ENCODE measurements around the gene ATG7. TPM values are rescaled to one million over a fixed set of nuclear protein-coding genes. Genes with fewer than 3 reads are reported as not detected.

Gene ATG7
- total and polyA plus RNA-seq, 12 donors, result 9.1 to 118 (median 40.0) TPM

DNA sequence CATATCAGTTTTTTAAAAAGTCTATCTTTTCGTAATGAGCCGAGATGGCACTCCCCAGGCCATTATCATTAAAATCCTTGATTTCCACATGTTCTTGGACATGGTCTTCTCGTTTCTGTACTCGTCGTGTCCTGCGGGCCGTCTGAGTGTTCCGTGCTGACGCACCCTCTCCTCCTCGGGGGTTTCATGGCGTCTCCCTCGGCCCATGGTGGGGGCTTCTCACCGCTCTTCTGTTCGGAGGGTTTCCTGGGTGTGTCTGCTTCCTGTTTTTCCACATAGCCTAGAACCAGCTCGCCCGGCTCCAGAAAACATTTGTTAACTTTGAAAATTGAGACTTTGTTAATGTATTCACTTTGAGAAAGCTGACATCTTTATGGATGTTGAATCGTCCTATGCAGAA lies 278.8 kb downstream of the ATG7 start:
- peak in 1 of 7 donors; percentile 6 for DNase-seq
- no peaks in the 10 kb centered on the region for H3K27me3 ChIP-seq
- no peak for TF ChIP-seq POLR2A (IDR thresholded peaks at IDR 0.05)
- TF ChIP-seq, protein P1, sequence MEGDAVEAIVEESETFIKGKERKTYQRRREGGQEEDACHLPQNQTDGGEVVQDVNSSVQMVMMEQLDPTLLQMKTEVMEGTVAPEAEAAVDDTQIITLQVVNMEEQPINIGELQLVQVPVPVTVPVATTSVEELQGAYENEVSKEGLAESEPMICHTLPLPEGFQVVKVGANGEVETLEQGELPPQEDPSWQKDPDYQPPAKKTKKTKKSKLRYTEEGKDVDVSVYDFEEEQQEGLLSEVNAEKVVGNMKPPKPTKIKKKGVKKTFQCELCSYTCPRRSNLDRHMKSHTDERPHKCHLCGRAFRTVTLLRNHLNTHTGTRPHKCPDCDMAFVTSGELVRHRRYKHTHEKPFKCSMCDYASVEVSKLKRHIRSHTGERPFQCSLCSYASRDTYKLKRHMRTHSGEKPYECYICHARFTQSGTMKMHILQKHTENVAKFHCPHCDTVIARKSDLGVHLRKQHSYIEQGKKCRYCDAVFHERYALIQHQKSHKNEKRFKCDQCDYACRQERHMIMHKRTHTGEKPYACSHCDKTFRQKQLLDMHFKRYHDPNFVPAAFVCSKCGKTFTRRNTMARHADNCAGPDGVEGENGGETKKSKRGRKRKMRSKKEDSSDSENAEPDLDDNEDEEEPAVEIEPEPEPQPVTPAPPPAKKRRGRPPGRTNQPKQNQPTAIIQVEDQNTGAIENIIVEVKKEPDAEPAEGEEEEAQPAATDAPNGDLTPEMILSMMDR (IDR thresholded peaks at IDR 0.05), result no peak
- H3K36me3 ChIP-seq (replicated peaks in 1 of 2), result peaks cover 0 to 14% of the 10 kb centered on the region in 2 donors
- 80 to 84% (median 81%) methylated on average over 17 of the region's 17 CpGs for WGBS, 4 donors
- H3K4me3 ChIP-seq, result no peak overlapping the region
- H3K27ac ChIP-seq, result no peak overlapping the region
- H3K4me1 ChIP-seq (replicated peaks in 1 of 2), result peaks cover 5 to 30% of the 10 kb centered on the region in 2 donors
- intact Hi-C loops (cut with DNase I), result no loop called here
- H3K9me3 ChIP-seq (replicated peaks in 1 of 3), result no peaks in the 10 kb centered on the region

DNA sequence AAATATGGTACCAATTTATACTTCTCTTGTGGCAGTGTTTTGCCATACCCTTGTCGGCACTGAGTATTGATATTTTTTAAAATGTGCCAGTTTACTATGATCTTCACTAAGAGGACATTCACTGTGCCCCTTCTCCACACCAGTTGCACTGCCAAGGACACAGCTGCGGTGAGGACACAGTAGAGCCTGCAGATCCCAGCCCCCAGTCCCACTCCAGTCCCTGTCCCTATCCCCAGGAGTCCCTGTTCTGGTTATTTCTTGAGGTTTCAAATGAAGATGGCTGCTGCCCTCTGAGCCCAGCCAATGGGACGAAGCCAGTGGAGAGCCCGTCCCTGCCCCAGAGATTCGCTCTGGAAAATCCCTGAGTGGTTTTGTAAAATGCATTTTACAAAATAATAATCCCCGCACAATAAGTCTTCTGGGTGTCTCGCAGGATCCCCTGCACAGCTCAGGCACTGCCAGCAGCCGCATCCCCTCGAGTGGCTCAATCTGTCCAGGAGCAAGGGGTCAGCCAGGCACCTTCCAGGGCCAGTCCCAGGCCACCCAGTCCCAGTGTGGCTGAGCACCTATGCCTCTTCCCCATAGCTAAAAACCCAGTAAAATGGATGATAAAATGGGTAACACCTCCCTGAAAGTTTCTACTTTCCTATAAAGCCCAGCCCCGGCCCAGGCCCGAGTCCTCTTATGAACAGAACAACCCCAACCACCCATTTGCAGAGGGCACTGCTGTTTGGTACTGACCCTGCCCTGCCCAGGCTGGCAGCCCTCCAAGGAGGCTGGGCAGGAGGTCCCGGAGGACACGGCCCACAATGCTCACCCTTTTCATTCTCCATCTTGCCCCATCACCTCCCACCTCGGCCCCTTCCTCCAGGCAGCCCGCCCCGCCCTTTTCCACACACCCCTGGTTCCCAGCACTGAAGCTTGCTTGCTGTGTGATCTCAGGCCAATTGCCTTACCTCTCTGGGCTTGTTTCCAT lies 280.4 kb downstream of the ATG7 start:
- Histone ChIP-seq H3K27me3 (no peaks in the 10 kb centered on the region), H3K36me3 (replicated peaks in 1 of 2) (peaks cover 0 to 20% of the 10 kb centered on the region in 2 donors), H3K9me3 (replicated peaks in 1 of 3) (no peaks in the 10 kb centered on the region), H3K4me1 (replicated peaks in 1 of 2) (peaks cover 5 to 39% of the 10 kb centered on the region in 2 donors), H3K27ac (peak overlapping the region in 1 of 5 donors; percentile 64), H3K4me3 (no peak overlapping the region)
- intact Hi-C loops (cut with DNase I), result no loop called here
- TF ChIP-seq, protein P1 (IDR thresholded peaks at IDR 0.05), result no peak
- no peak for TF ChIP-seq POLR2A (IDR thresholded peaks at IDR 0.05)
- WGBS, 4 donors, result 85 to 88% (median 87%) methylated on average over 16 of the region's 16 CpGs
- DNase-seq, result peak in 1 of 7 donors; percentile 16

DNA sequence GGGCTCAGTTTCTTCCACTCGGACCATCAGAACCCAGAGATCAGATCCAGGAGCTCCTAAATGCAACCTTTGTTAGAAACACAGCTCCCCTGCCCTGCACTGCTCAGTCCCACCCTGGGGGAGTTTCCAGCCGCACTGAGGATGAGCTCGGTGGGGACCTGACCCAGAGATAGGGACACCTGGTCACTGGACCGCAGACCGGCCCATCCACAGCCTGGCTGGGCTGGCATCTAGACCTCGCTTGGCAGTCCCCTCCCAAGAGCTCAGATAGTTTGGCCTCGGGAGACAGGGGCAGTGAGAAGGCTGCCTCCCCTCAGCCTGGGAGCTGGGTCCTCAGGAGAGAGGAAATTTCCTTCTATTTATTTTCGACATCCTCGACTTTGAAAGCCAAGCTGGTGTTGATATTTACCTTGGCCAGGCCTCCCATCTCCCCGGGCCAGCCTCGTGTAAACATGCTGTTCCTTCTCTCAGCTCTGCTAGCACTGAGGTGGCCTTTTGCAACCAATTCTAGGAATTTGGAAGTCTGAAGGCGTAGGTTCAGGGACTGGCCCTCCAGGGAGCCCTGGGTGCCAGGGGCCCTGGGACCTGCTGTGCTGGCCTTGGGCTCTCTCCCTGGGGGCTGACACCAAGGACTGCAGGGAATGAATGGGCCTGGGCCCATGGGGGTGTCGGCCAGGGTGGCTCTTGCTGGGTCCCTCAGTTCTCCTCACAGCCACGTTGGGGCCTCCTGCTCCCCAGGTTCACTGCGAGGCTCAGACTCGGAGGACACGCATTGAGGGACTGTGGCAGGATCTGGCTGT lies 281.4 kb downstream of the ATG7 start:
- peak in 2 of 7 donors; percentile 37 to 44 for DNase-seq
- Histone ChIP-seq H3K27ac (peak overlapping the region in 3 of 5 donors; percentile 15 to 64 (median 59)), H3K27me3 (no peaks in the 10 kb centered on the region), H3K4me1 (replicated peaks in 1 of 2) (peaks cover 5 to 41% of the 10 kb centered on the region in 2 donors), H3K9me3 (replicated peaks in 1 of 3) (no peaks in the 10 kb centered on the region), H3K36me3 (replicated peaks in 1 of 2) (peaks cover 0 to 20% of the 10 kb centered on the region in 2 donors), H3K4me3 (no peak overlapping the region)
- 52 to 67% (median 58%) methylated on average over 11 to 17 of the region's 17 CpGs for WGBS, 4 donors
- intact Hi-C loops (cut with DNase I), result no loop called here
- no peak for TF ChIP-seq POLR2A (IDR thresholded peaks at IDR 0.05)

DNA sequence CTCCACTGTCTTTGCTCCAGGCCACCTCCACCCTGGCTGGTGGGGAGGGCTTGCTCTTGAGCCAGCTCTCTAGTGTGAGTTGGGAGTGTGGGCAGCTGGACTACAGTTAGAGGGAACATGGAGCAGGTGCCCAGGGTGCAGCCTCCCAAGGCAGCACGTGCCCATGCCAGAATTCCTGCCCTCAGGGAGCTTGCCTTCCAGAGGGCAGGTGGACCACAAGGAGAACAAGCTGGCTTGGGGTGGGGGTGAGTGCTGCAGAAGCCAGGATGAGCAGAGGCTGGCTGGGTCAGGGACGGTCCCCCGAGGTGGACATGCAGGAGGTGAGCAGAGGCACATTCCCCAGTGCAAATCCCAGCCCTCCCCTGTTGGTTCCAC lies 282.0 kb downstream of the ATG7 start:
- Histone ChIP-seq H3K4me3 (no peak overlapping the region), H3K27me3 (no peaks in the 10 kb centered on the region), H3K36me3 (replicated peaks in 1 of 2) (peaks cover 0 to 26% of the 10 kb centered on the region in 2 donors), H3K27ac (peak overlapping the region in 3 of 5 donors; percentile 15 to 64 (median 59)), H3K4me1 (replicated peaks in 1 of 2) (peaks cover 5 to 36% of the 10 kb centered on the region in 2 donors), H3K9me3 (replicated peaks in 1 of 3) (no peaks in the 10 kb centered on the region)
- WGBS, 4 donors, result 87 to 92% methylated on average over 3 of the region's 3 CpGs; no CpG with 5 or more reads in 2 of the 4 donors
- no peak for TF ChIP-seq POLR2A (IDR thresholded peaks at IDR 0.05)
- TF ChIP-seq, protein P1 (IDR thresholded peaks at IDR 0.05), result no peak
- intact Hi-C loops (cut with DNase I), result no loop called here
- no peak for DNase-seq
